K562 (cell line): ENCODE results near the gene REM2. TPM values are rescaled to one million over a fixed set of nuclear protein-coding genes. Genes with fewer than 3 reads are reported as not detected.

Experiments used
- ATAC-seq: fragments of 200-7000 bp; cut with Tn5 transposase; 3 replicates; pipeline ENCODE4 v1.9.1; 2020; ENCODE audit warnings: moderate library complexity
- BruUV-seq: library from RNA; stranded (reverse); fragments of 400-500 nt; replicated peaks from 2 replicates; lab custom pipeline; 2021; lab: Mats Ljungman, UMichigan
- CTCF ChIA-PET: fragments of 300-600 bp; formaldehyde crosslinking; extraction: SDS; loops from one replicate; lab custom pipeline; 2021; ENCODE audit warnings: low intra/inter-chr PET ratio; lab: Yijun Ruan, JAX
- POLR2A ChIA-PET: fragments of 300-600, 350-650 bp; sonication (Branson Sonifier 250); formaldehyde crosslinking; extraction: SDS; loops from one replicate; lab custom pipeline; 2021; ENCODE audit warnings: antibody characterized with exemption, inconsistent platforms; lab: Yijun Ruan, JAX
- DNase-seq, 4 experiments: peaks; one replicate each; pipeline versions ENCODE4 v3.0.0 to v3.0.0-alpha.2; 2011 to 2018; ENCODE audit warnings: low spot score in 3 of 4, mixed read lengths in 3 of 4; ENCODE audit errors: extremely low read depth in 1 of 4
- FAIRE-seq: peaks from 2 replicates; lab custom pipeline; 2011; peaks lifted over from hg19 to GRCh38; lab: Jason Lieb, UNC
- H2AFZ ChIP-seq: 2 replicates; pipeline ENCODE4 v1.6.0; 2011; ENCODE audit warnings: low read depth, low read length, control low read depth, inconsistent platforms
- H3K27ac ChIP-seq: fragments of 200-600 bp; 3 replicates; pipeline ENCODE4 v1.8.0; 2011; ENCODE audit warnings: low read depth, mild to moderate bottlenecking, control low read depth, inconsistent platforms, low read length, moderate library complexity, mixed read lengths; ENCODE audit errors: extremely low read depth
- H3K27me3 ChIP-seq, 2 experiments: fragments of 300-600 bp in 1 of 2; 2 replicates in 1 of 2; 3 replicates in 1 of 2; pipeline versions ENCODE4 v1.6.0 to v1.8.0; 2011; ENCODE audit warnings: inconsistent platforms in 2 of 2, low read length in 2 of 2, mild to moderate bottlenecking in 1 of 2, mixed read lengths in 1 of 2, moderate library complexity in 1 of 2; ENCODE audit not compliant: control insufficient read depth in 2 of 2, insufficient read depth in 2 of 2
- H3K36me3 ChIP-seq: fragments of 300-600 bp; 3 replicates; pipeline ENCODE4 v1.8.0; 2011; ENCODE audit warnings: mild to moderate bottlenecking, low read length, inconsistent platforms; ENCODE audit not compliant: control insufficient read depth, insufficient read depth
- H3K4me1 ChIP-seq, 2 experiments: fragments of 200-600 bp in 1 of 2; replicated peaks in 1 of 2; 2 replicates in 1 of 2; 3 replicates in 1 of 2; pipeline versions ENCODE4 v1.5.1 to v1.8.0; 2011; ENCODE audit warnings: inconsistent platforms in 2 of 2, low read length in 2 of 2, mild to moderate bottlenecking in 1 of 2, mixed read lengths in 1 of 2, moderate library complexity in 1 of 2; ENCODE audit not compliant: control insufficient read depth in 2 of 2, insufficient read depth in 2 of 2
- H3K4me2 ChIP-seq: 2 replicates; pipeline ENCODE4 v1.6.1; 2011; ENCODE audit warnings: low read length, control low read depth, inconsistent platforms, mixed read lengths; ENCODE audit not compliant: insufficient read depth
- H3K4me3 ChIP-seq: fragments of 200-600 bp; sonication (generic), shearing (Covaris generic); 2 replicates; pipeline ENCODE4 v1.5.1; 2016; ENCODE audit warnings: control low read depth, inconsistent platforms
- H3K79me2 ChIP-seq: fragments of 200-600 bp; 3 replicates; pipeline ENCODE4 v1.8.0; 2011; ENCODE audit warnings: low read length, inconsistent platforms; ENCODE audit not compliant: control insufficient read depth, insufficient read depth
- H3K9ac ChIP-seq, 2 experiments: 2 replicates each; pipeline versions ENCODE4 v1.6.0 to v1.6.1; 2011; ENCODE audit warnings: low read depth in 2 of 2, low read length in 2 of 2, control low read depth in 1 of 2, inconsistent platforms in 1 of 2, mild to moderate bottlenecking in 1 of 2, mixed read lengths in 1 of 2; ENCODE audit not compliant: insufficient read depth in 1 of 2
- H3K9me1 ChIP-seq: one replicate; pipeline ENCODE4 v1.6.0; 2011; ENCODE audit warnings: inconsistent platforms, mild to moderate bottlenecking, low read length, moderate library complexity; ENCODE audit not compliant: control insufficient read depth, insufficient read depth
- H3K9me3 ChIP-seq: replicated peaks from 2 replicates; pipeline ENCODE4 v1.5.1; 2011; ENCODE audit warnings: low read depth, low read length, inconsistent platforms; ENCODE audit not compliant: control insufficient read depth, insufficient read depth
- H4K20me1 ChIP-seq: replicated peaks from 2 replicates; pipeline ENCODE4 v1.6.1; 2011; ENCODE audit warnings: low read length, inconsistent platforms, mixed read lengths; ENCODE audit not compliant: control insufficient read depth, insufficient read depth
- DLX4 ChIP-seq: fragments of 250-450 bp; sonication (Bioruptor Pico); IDR thresholded peaks from 2 replicates; pipeline ENCODE4 v1.6.1; 2021; ENCODE audit warnings: mild to moderate bottlenecking
- HEY1 ChIP-seq: fragments of 250-450 bp; sonication (Bioruptor Pico); IDR thresholded peaks from 2 replicates; pipeline ENCODE4 v1.5.0; 2020; ENCODE audit warnings: mild to moderate bottlenecking, moderate library complexity, borderline replicate concordance
- HNRNPH1 ChIP-seq: fragments of 200-400 bp; formaldehyde crosslinking; optimal IDR thresholded peaks from 2 replicates; pipeline ENCODE3; 2017; ENCODE audit warnings: low read depth, mild to moderate bottlenecking, low read length, moderate library complexity
- KLF16 ChIP-seq: IDR thresholded peaks from 2 replicates; pipeline ENCODE4 v1.6.1; 2016; ENCODE audit warnings: antibody characterized with exemption
- LARP7 ChIP-seq: fragments of 450-650 bp; IDR thresholded peaks from 2 replicates; pipeline ENCODE4 v1.6.1; 2016
- MLX ChIP-seq, 2 experiments: fragments of 450-650 bp in 1 of 2; sonication (generic) in 1 of 2; formaldehyde crosslinking; conservative IDR thresholded peaks; 2 replicates each; pipeline versions ENCODE4 v1.4.0 to v1.8.1; 2020 to 2022; ENCODE audit warnings: mild to moderate bottlenecking in 1 of 2, missing genetic modification reagents in 1 of 2
- NCOA4 ChIP-seq: fragments of 450-650 bp; IDR thresholded peaks from 2 replicates; pipeline ENCODE4 v1.6.1; 2018; ENCODE audit warnings: mild to moderate bottlenecking; ENCODE audit not compliant: partially characterized antibody
- POLR3A ChIP-seq: IDR thresholded peaks from 2 replicates; pipeline ENCODE4 v1.6.1; 2011; ENCODE audit warnings: borderline replicate concordance, mild to moderate bottlenecking, moderate library complexity; ENCODE audit not compliant: insufficient read length, insufficient read depth; ENCODE audit errors: extremely low read depth
- PTTG1 ChIP-seq: fragments of 450-650 bp; IDR thresholded peaks from 2 replicates; pipeline ENCODE4 v1.6.1; 2016; ENCODE audit warnings: low read depth, mild to moderate bottlenecking, missing genetic modification characterization, missing compliant biosample characterization
- STAT5B ChIP-seq: fragments of 250-450 bp; sonication (Bioruptor Pico); IDR thresholded peaks from 2 replicates; pipeline ENCODE4 v1.8.0; 2021; ENCODE audit warnings: mild to moderate bottlenecking, inconsistent platforms
- STAT6 ChIP-seq: sonication (generic); formaldehyde crosslinking; IDR thresholded peaks from 2 replicates; pipeline ENCODE4 v1.8.1; 2023; ENCODE audit warnings: mild to moderate bottlenecking, missing genetic modification reagents
- TCF3 ChIP-seq: sonication (generic); formaldehyde crosslinking; IDR thresholded peaks from 2 replicates; pipeline ENCODE4 v1.4.0; 2020; ENCODE audit warnings: mild to moderate bottlenecking, missing genetic modification reagents
- YY1 ChIP-seq, 3 experiments: IDR thresholded peaks; 2 replicates each; pipeline ENCODE4 v1.6.1; 2011; ENCODE audit warnings: low read length in 2 of 3, mild to moderate bottlenecking in 2 of 3, moderate library complexity in 2 of 3, borderline replicate concordance in 1 of 3, control low read depth in 1 of 3, low read depth in 1 of 3; ENCODE audit not compliant: insufficient read depth in 3 of 3, insufficient replicate concordance in 2 of 3, control insufficient read depth in 1 of 3, insufficient read length in 1 of 3; ENCODE audit errors: extremely low read depth in 1 of 3
- ZFP36 ChIP-seq: fragments of 150-350 bp; IDR thresholded peaks from 2 replicates; pipeline ENCODE4 v1.6.1; 2018; ENCODE audit warnings: low read length, low read depth; ENCODE audit not compliant: partially characterized antibody
- ZNF41 ChIP-seq: fragments of 250-450 bp; sonication (Bioruptor Pico); conservative IDR thresholded peaks from 2 replicates; pipeline ENCODE4 v1.4.0; 2020; ENCODE audit warnings: mild to moderate bottlenecking
- ZNF699 ChIP-seq: fragments of 250-450 bp; sonication (Bioruptor Pico); IDR thresholded peaks from 2 replicates; pipeline ENCODE4 v1.8.0; 2021; ENCODE audit warnings: mild to moderate bottlenecking, moderate library complexity; ENCODE audit not compliant: insufficient replicate concordance
- WGBS: fragments of 100-300 bp; shearing (Covaris generic); methylation state at CpG from one replicate; pipeline ENCODE4 v1.1.6; 2016; ENCODE audit warnings: low coverage, mixed read lengths; ENCODE audit not compliant: insufficient coverage; ENCODE audit errors: missing lambda C conversion rate; 5-methylcytosine and 5-hydroxymethylcytosine counted together
- in situ Hi-C: fragments of 300-500 bp; cut with MboI; formaldehyde crosslinking; loops from 4 replicates; pipeline ENCODE4 v1.15.0; 2018; ENCODE audit warnings: inconsistent platforms, mixed read lengths
- intact Hi-C: fragments of 100-400 bp; cut with micrococcal nuclease; formaldehyde crosslinking; loops from 2 replicates; pipeline ENCODE4 v1.14.2; 2022
- polyA plus RNA-seq, 8 experiments: library from polyadenylated mRNA; depleted of rRNA in 4 of 8; stranded (reverse) in 5 of 8; unstranded in 3 of 8; fragments of >200 nt; fragmentation: Nextera tagmentation in 2 of 8; fragmentation: Illumina TruSeq in 1 of 8; extraction: Ambion mirVana in 2 of 8; extraction: Trizol in 1 of 8; gene quantifications; 2 replicates each; pipeline versions ENCODE4 v1.2.1 to v1.2.3, GENCODE V29; 2011 to 2014; ENCODE audit warnings: inconsistent platforms in 1 of 8, missing spikeins in 1 of 8
- total RNA-seq, 7 experiments: library from RNA; depleted of rRNA in 6 of 7; stranded (reverse); fragments of >200 nt in 6 of 7; fragmentation: Illumina TruSeq in 2 of 7; extraction: Trizol in 2 of 7; gene quantifications; 2 replicates each; pipeline versions ENCODE4 v1.2.1 to v1.2.3, GENCODE V29; 2011 to 2021; ENCODE audit warnings: low replicate concordance in 1 of 7

Gene REM2
- total and polyA plus RNA-seq, 9 of the 15 experiments (the other 6 are each of a cell fraction or from before 2014, with no cell fraction given), result 0.18 to 1.0 (median 0.38) TPM

- Histone ChIP-seq H3K27ac (no peak overlapping the region), H4K20me1 (peaks cover 5% of the 10 kb centered on the region; the same call in 1 of the 2 replicates), H3K27me3 (no peaks in the 10 kb centered on the region), H2AFZ (no peak overlapping the region), H3K9me1 (no peaks in the 10 kb centered on the region), H3K9me3 (no peaks in the 10 kb centered on the region), H3K4me1 (peaks cover 7 to 28% of the 10 kb centered on the region in 2 experiments; a peak in 4 of 5 replicates), H3K9ac (no peak overlapping the region; a peak in 1 of 4 replicates), H3K79me2 (peaks cover 15% of the 10 kb centered on the region), H3K4me2 (no peak overlapping the region), H3K4me3 (no peak overlapping the region), H3K36me3 (peaks cover 47% of the 10 kb centered on the region; the same call in 2 of the 3 replicates)
- no TSS peak for BruUV-seq
- in situ Hi-C loops, result no loop called here
- POLR2A ChIA-PET, result interaction anchor here (1.0 to 1.9 kb wide), 2 partner anchors 8 to 11 kb away, joined by 5 to 6 read pairs; no protein-coding TSS in a partner anchor
- no peak for DNase-seq
- FAIRE-seq, result no peak
- CTCF ChIA-PET, result no interaction called here
- ATAC-seq, result no peak
- intact Hi-C loops, result no loop called here
- WGBS, result 95% methylated on average over 15 of the region's 15 CpGs
- no peak for TF ChIP-seq HNRNPH1
- TF ChIP-seq HEY1 (CRISPR knock-in tag), result no peak
- no peak for TF ChIP-seq DLX4 (CRISPR knock-in tag)
- TF ChIP-seq NCOA4, result no peak
- no peak for TF ChIP-seq STAT6 (CRISPR knock-in tag)
- no peak for TF ChIP-seq ZNF41 (CRISPR knock-in tag)
- no peak for TF ChIP-seq TCF3
- TF ChIP-seq ZNF699 (CRISPR knock-in tag), result no peak
- TF ChIP-seq PTTG1, result no peak
- TF ChIP-seq ZFP36, result no peak
- TF ChIP-seq MLX (CRISPR knock-in tag; conservative IDR thresholded peaks at IDR 0.05), result no peak
- TF ChIP-seq YY1 (IDR thresholded peaks at IDR 0.05; ENCODE audit: borderline replicate concordance in 1 of 3, control insufficient read depth in 1 of 3, extremely low read depth in 1 of 3, insufficient read depth in 3 of 3, insufficient read length in 1 of 3, insufficient replicate concordance in 2 of 3, low read depth in 1 of 3, low read length in 2 of 3), result no peak
- no peak for TF ChIP-seq STAT5B (CRISPR knock-in tag)
- TF ChIP-seq KLF16, result no peak
- no peak for TF ChIP-seq POLR3A
- no peak for TF ChIP-seq LARP7
Observed at GRCh38 chr14:22875003-22875747, 7.8 kb upstream of the REM2 start.
